DMS153 (cell line): Measurements from ENCODE around the gene MAGI2.
"Not testable (repeated sequence)": the region's sequence is repeated elsewhere in the genome, so short reads cannot be mapped to it uniquely, and the experiment has no call there.

Experiments
- DNase-seq: peaks from one replicate; lab custom pipeline; 2025; lab: John Stamatoyannopoulos, UW

MAGI2 gene

GRCh38 chr7:79451580-79451979 lies 1.9 kb downstream of the MAGI2 start:
- no peak for DNase-seq

GRCh38 chr7:79442766-79443165 lies 10.7 kb downstream of the MAGI2 start:
- DNase-seq, result not testable (repeated sequence)

- DNase-seq, result no peak
Measured at GRCh38 chr7:79436378-79436777, 17.1 kb downstream of the MAGI2 start.

- DNase-seq, result no peak
Measured at GRCh38 chr7:79434867-79435266, 18.6 kb downstream of the MAGI2 start.

- DNase-seq, result no peak
Measured at GRCh38 chr7:79434098-79434497, 19.4 kb downstream of the MAGI2 start.

GRCh38 chr7:79430391-79430790 lies 23.1 kb downstream of the MAGI2 start:
- DNase-seq, result no peak

- no peak for DNase-seq
Measured at GRCh38 chr7:79425665-79426064, 27.8 kb downstream of the MAGI2 start.

GRCh38 chr7:79421751-79422150 lies 31.7 kb downstream of the MAGI2 start:
- DNase-seq, result no peak

GRCh38 chr7:79420464-79420863 lies 33.0 kb downstream of the MAGI2 start:
- DNase-seq, result no peak

GRCh38 chr7:79414910-79415309 lies 38.6 kb downstream of the MAGI2 start:
- no peak for DNase-seq

GRCh38 chr7:79412915-79413314 lies 40.6 kb downstream of the MAGI2 start:
- DNase-seq, result no peak

GRCh38 chr7:79412438-79412837 lies 41.0 kb downstream of the MAGI2 start:
- DNase-seq, result no peak

GRCh38 chr7:79410345-79410744 lies 43.1 kb downstream of the MAGI2 start:
- DNase-seq, result no peak

GRCh38 chr7:79407351-79407750 lies 46.1 kb downstream of the MAGI2 start:
- no peak for DNase-seq

GRCh38 chr7:79406371-79406770 lies 47.1 kb downstream of the MAGI2 start:
- no peak for DNase-seq

GRCh38 chr7:79405368-79405767 lies 48.1 kb downstream of the MAGI2 start:
- no peak for DNase-seq

- DNase-seq, result no peak
Measured at GRCh38 chr7:79403879-79404278, 49.6 kb downstream of the MAGI2 start.

GRCh38 chr7:79403451-79403850 lies 50.0 kb downstream of the MAGI2 start:
- no peak for DNase-seq

- DNase-seq, result no peak
Measured at GRCh38 chr7:79401254-79401653, 52.2 kb downstream of the MAGI2 start.

- DNase-seq, result no peak
Measured at GRCh38 chr7:79400222-79400621, 53.2 kb downstream of the MAGI2 start.

GRCh38 chr7:79398138-79398749 lies 55.2 kb downstream of the MAGI2 start:
- no peak for DNase-seq

GRCh38 chr7:79386688-79387422 lies 66.6 kb downstream of the MAGI2 start:
- no peak for DNase-seq

- DNase-seq, result no peak
Measured at GRCh38 chr7:79381921-79382320, 71.5 kb downstream of the MAGI2 start.

- no peak for DNase-seq
Measured at GRCh38 chr7:79377097-79377496, 76.4 kb downstream of the MAGI2 start.
